Pancreas (tissue), 10 donors: ENCODE results near the gene PDE4B. TPM values are rescaled to one million over a fixed set of nuclear protein-coding genes. Genes with fewer than 3 reads are reported as not detected.

Experiments used
- ATAC-seq, 4 donors: fragments of 200-7000 bp; cut with Tn5 transposase; one replicate each; pipeline versions ENCODE4 v1.8.0 to v1.9.1; 2020; ENCODE audit warnings: mild to moderate bottlenecking in 4 of 4, moderate library complexity in 4 of 4
- DNase-seq, 6 donors: peaks; one replicate each; pipeline ENCODE4 v3.0.0-alpha.2; 2020
- FAIRE-seq: peaks from 2 replicates; lab custom pipeline; 2012; peaks lifted over from hg19 to GRCh38; lab: Jason Lieb, UNC
- H3K27ac ChIP-seq, 4 donors: fragments of 200-600 bp; sonication (generic); 1 replicate in 3 of 4; 2 replicates in 1 of 4; pipeline versions ENCODE4 v1.5.0 to v1.8.0; 2020
- H3K27me3 ChIP-seq, 4 donors: fragments of 200-600 bp; one replicate each; pipeline ENCODE4 v1.8.0; 2021
- H3K36me3 ChIP-seq, 3 donors: fragments of 200-600 bp; sonication (generic) in 1 of 3; one replicate each; pipeline versions ENCODE4 v1.5.0 to v1.8.0; 2020 to 2021
- H3K4me1 ChIP-seq, 3 donors: fragments of 200-600 bp; one replicate each; pipeline ENCODE4 v1.8.0; 2021
- H3K4me3 ChIP-seq, 4 donors: fragments of 200-600 bp; sonication (generic) in 2 of 4; one replicate each; pipeline versions ENCODE4 v1.5.0 to v1.8.0; 2020 to 2021
- H3K9me3 ChIP-seq, 4 donors: fragments of 200-600 bp; one replicate each; pipeline ENCODE4 v1.8.0; 2021
- WGBS, 2 donors: extraction: QIAGEN DNeasy Blood & Tissue Kit; methylation state at CpG; one replicate each; pipeline ENCODE4 v1.1.7; 2013; 5-methylcytosine and 5-hydroxymethylcytosine counted together
- intact Hi-C, 3 donors: fragments of 100-400 bp; cut with DNase I; formaldehyde crosslinking; loops; one replicate each; pipeline versions ENCODE4 v1.11.1 to v1.14.2; 2022
- polyA plus RNA-seq, 2 donors: library from polyadenylated mRNA; stranded (reverse); fragments of 200-250 nt; gene quantifications; one replicate each; pipeline ENCODE4 v1.2.3, GENCODE V29; 2013
- total RNA-seq, 6 donors: library from RNA; stranded (reverse); fragmentation: NEBNext Ultra II Directional in 4 of 6; extraction: Animal tissue kit (Norgen Biotek cat#: 25700) in 4 of 6; gene quantifications; one replicate each; pipeline versions ENCODE4 v1.2.1 to v1.2.4, GENCODE V29; 2021 to 2023
- TF ChIP-seq, protein P1 (sequence below), 4 donors: fragments of 200-600 bp; sonication (generic) in 3 of 4; IDR thresholded peaks; one replicate each; pipeline versions ENCODE4 v1.5.0 to v1.8.0; 2021; ENCODE audit warnings: antibody characterized with exemption in 4 of 4
- donor health status: healthy with polysubstance abuse.
- donor health status: DM: no; HTN: no; CAD: no; lungs with moderate emphysema.
- donor health status: DM: no; HTN: no; CAD: no.
- donor health status: control.
- donor health status: control.
- donor health status: Bipolar disorder and iron deficiency.
- donor health status: DM: yes; HTN: yes; CAD: no.
- donor health status: DM: no; HTN: no; CAD: no.
- donor health status: DM: no; HTN: no; CAD: no.
- donor health status: DM: yes; HTN: yes; CAD: no.

The PDE4B gene
- total and polyA plus RNA-seq, 8 donors = 0.23 to 3.7 (median 0.92) TPM

DNA sequence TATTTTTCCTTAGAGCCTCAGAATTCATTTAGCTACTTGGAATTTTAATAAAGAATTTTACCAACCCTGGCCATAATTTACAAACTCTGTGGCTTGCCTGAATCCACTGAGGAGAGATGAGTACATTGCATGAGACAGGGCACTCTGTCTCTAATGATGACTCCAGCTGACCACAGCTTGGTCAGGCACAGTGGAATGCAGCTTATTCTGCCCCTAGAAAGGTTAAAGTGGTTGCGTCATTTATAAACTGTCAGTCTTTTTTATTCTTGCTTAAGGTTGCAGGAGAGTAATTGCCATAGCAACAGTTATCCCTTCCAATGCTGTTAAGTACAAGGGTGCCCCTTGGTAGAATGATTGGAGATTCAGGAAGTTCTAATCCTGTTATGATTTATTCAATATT is 28.3 kb downstream of the PDE4B start:
- H3K4me3 ChIP-seq = no peak overlapping the region
- DNase-seq (no peak), ATAC-seq (no peak), FAIRE-seq (no peak)
- H3K27ac ChIP-seq = no peak overlapping the region
- no peaks in the 10 kb centered on the region for H3K9me3 ChIP-seq
- no peaks in the 10 kb centered on the region for H3K27me3 ChIP-seq
- H3K36me3 ChIP-seq = no peaks in the 10 kb centered on the region
- intact Hi-C loops = no loop called here
- H3K4me1 ChIP-seq = no peaks in the 10 kb centered on the region
- TF ChIP-seq, protein P1, sequence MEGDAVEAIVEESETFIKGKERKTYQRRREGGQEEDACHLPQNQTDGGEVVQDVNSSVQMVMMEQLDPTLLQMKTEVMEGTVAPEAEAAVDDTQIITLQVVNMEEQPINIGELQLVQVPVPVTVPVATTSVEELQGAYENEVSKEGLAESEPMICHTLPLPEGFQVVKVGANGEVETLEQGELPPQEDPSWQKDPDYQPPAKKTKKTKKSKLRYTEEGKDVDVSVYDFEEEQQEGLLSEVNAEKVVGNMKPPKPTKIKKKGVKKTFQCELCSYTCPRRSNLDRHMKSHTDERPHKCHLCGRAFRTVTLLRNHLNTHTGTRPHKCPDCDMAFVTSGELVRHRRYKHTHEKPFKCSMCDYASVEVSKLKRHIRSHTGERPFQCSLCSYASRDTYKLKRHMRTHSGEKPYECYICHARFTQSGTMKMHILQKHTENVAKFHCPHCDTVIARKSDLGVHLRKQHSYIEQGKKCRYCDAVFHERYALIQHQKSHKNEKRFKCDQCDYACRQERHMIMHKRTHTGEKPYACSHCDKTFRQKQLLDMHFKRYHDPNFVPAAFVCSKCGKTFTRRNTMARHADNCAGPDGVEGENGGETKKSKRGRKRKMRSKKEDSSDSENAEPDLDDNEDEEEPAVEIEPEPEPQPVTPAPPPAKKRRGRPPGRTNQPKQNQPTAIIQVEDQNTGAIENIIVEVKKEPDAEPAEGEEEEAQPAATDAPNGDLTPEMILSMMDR (IDR thresholded peaks at IDR 0.05) = no peak
- WGBS, 2 donors = 85 to 90% methylated on average over 1 of the region's 1 CpG

DNA sequence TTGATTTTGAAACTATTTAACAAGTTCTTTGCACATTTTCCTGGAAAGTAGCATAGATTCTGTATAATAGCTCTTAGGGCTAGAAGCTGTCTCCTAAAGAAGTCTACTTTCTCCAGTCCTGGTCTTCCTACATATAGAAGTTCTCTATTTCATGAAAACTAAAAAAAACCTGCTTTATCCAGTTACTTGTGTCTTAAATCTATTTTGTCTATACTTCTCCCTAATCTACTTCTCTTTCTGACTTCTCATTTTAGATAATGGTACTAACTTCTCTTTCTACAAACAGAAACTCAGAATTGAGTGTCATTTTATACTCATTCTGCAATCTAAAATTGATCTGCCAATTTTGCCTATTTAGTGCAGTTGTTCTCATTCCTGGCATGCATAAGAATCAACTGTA is 28.7 kb downstream of the PDE4B start:
- Histone ChIP-seq H3K4me3 (no peak overlapping the region), H3K4me1 (no peaks in the 10 kb centered on the region), H3K27ac (no peak overlapping the region), H3K36me3 (no peaks in the 10 kb centered on the region), H3K9me3 (no peaks in the 10 kb centered on the region), H3K27me3 (no peaks in the 10 kb centered on the region)
- TF ChIP-seq, protein P1 (IDR thresholded peaks at IDR 0.05) = no peak
- FAIRE-seq = no peak
- no peak for DNase-seq
- intact Hi-C loops = no loop called here
- peak in 1 of 4 donors; percentile 46 for ATAC-seq

DNA sequence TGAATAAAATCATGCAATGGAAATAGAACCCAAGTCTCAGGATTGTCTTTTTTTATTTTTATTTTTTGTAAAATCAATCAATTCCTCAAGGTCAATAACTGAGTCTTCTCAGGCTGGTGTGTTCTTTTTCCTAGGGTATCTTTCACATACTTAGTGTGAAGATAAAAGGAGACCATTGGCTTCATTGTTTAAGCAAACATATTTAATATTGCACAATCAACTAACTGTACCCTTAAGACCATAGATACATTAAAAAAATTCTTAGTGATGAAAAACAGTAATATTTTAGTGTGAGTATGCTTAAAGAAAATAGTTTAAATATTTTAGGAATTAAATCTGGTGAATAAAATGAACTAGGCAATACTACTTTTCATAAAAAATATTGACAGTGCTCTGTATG is 31.4 kb downstream of the PDE4B start:
- FAIRE-seq (no peak), ATAC-seq (no peak), DNase-seq (no peak)
- no peaks in the 10 kb centered on the region for H3K4me1 ChIP-seq
- H3K4me3 ChIP-seq = no peak overlapping the region
- no peaks in the 10 kb centered on the region for H3K27me3 ChIP-seq
- intact Hi-C loops = no loop called here
- TF ChIP-seq, protein P1 (IDR thresholded peaks at IDR 0.05) = no peak
- H3K9me3 ChIP-seq = no peaks in the 10 kb centered on the region
- H3K27ac ChIP-seq = no peak overlapping the region
- no peaks in the 10 kb centered on the region for H3K36me3 ChIP-seq

DNA sequence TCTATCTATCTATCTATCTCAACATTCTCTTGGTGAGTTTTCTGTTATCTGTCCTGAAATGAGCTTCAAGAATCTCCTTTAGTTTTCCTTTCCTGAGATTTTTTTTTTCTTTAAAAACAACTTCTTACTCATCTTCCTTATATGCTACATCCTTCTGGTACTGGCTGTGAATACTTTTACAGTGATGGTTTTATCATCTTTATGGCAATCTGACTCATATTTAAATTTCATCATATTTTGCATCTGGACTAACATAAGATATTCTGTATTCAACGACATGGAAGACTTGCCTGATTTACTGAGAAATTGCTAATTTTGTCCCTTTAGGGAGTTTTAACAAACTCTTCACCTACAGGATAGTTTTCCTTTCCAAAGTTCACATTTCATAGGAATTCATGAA is 33.0 kb downstream of the PDE4B start:
- no peak for ATAC-seq
- no peak for DNase-seq
- Histone ChIP-seq H3K4me3 (no peak overlapping the region), H3K36me3 (no peaks in the 10 kb centered on the region), H3K27me3 (no peaks in the 10 kb centered on the region), H3K4me1 (no peaks in the 10 kb centered on the region), H3K27ac (no peak overlapping the region), H3K9me3 (no peaks in the 10 kb centered on the region)
- intact Hi-C loops = no loop called here
- WGBS, 2 donors = 57 to 77% methylated on average over 1 of the region's 1 CpG
- FAIRE-seq = no peak
- TF ChIP-seq, protein P1 (IDR thresholded peaks at IDR 0.05) = no peak

DNA sequence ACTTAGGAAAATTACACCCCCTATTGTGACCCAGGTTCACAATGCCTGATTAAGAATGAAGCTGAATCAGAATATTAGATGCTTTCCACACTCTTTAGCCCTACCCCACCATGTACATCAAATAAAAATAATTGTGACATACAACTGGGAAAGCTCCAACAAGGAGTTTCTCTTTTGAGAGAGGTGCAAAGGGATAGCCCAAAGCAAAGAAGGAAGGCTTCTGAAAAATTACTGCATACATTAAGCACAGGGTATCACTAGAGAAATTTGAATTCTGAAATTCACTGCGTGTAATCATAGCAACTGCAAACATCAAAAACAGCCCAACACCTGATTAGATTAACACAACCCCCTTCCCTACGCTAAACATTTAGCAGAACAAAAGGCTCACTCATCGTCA is 34.1 kb downstream of the PDE4B start:
- no peak for FAIRE-seq

More for the DNA sequence above, 34.1 kb downstream of the PDE4B start:
- ATAC-seq (no peak), DNase-seq (no peak)
- H3K27ac ChIP-seq = no peak overlapping the region
- intact Hi-C loops = no loop called here
- H3K4me3 ChIP-seq = no peak overlapping the region
- H3K36me3 ChIP-seq = no peaks in the 10 kb centered on the region
- WGBS, 2 donors = 39 to 53% methylated on average over 3 of the region's 3 CpGs
- no peaks in the 10 kb centered on the region for H3K4me1 ChIP-seq
- H3K27me3 ChIP-seq = no peaks in the 10 kb centered on the region
- no peaks in the 10 kb centered on the region for H3K9me3 ChIP-seq
- TF ChIP-seq, protein P1 (IDR thresholded peaks at IDR 0.05) = no peak
